EL (cell line): Measurements from ENCODE around the gene CELA2A.
"Not testable (repeated sequence)": the region's sequence is repeated elsewhere in the genome, so short reads cannot be mapped to it uniquely, and the experiment has no call there.

Experiments used
- DNase-seq: peaks from one replicate; pipeline ENCODE4 v3.0.0-alpha.2; 2016

The CELA2A gene

DNA sequence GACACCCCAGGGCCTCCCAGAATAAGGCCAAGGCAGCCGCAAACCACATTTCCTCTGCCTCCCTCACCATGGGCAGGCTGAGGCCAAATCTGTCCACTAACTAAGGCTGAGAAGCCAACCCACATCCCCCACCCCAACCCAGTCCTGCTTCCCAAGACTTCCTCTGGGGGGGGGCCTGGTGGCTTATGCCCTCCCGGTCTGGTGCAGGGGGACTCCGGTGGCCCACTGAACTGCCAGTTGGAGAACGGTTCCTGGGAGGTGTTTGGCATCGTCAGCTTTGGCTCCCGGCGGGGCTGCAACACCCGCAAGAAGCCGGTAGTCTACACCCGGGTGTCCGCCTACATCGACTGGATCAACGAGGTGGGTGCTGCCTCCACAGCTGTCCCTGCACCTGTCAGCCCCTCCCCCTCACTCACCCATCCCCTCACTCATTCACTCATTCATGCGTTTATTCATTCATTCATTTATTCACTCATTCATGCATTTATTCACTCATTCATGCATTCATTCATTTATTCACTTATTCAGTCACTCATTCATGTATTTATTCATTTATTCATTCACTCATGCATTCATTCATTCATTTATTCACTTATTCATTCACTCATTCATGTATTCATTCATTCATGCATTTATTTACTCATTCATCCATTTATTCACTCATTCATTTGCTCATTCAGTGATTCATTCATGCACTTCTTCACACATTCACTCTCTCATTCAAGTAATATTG, 11.0 kb upstream of the CELA2A start:
- DNase-seq: no peak

DNA sequence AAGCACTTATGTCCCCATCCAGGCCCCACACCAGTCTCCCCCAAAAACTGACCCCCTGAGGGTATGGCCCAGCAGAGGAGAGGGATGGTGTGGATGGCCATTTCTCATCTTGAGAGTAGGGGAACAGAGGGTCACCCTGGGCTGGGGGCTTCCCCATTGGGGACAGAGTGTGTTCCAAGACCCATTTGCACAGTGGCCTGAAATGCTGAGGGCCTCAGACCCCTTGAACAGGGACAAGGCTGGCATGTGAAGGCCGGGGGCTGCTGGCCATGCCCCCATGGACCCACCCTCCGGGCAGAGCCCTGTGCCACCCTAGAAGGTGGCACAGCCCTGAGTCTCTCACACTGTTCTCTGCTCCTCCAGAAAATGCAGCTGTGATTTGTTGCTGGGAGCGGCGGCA, 10.3 kb upstream of the CELA2A start:
- no peak for DNase-seq

DNA sequence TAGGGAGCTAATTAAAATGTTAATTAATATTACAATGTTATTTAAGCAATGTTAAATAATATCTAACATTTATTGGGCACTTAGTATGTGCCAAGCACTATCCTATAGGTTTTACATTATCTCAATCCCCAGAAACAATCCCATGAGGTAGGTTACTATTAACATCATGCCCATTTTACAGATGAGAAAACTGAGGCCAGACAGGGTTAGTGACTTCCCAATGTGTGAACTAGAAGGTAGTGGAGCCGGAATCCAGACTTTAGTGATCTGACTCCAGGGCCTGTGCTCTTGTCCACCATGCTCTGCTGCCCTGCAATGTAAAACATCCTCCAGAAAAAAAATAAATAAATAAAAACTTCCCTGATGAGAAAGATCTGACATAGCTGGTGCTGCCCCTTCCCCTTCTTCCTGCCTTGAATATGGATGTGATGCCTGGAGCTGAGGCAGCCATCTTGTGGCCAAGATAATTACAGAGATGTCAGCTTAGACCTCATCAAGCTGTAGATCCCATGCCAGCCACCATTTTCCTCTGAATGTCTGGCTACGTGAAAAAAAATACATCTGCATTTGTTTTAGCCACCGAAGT, 7.6 kb upstream of the CELA2A start:
- no peak for DNase-seq

DNA sequence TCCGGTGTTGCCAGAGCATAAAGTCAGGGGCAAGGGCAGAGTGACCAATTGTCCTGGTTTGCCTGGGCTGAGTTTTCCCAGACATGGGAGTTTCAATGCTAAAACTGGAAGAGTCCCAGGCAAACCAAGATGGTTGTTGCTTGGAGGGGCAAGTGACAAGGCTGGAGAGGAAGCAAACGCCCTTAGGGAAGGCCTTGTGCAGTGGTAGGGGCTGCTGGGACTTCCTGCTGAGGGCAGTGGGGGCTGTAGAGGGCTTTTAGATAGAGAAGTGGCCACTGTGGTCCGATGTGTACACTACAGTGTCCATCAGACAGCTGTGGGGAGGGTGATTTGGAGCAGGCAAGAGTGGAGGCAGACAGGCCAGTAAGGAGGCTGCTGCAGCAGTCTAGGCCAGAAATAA, 7.0 kb upstream of the CELA2A start:
- DNase-seq: no peak

DNA sequence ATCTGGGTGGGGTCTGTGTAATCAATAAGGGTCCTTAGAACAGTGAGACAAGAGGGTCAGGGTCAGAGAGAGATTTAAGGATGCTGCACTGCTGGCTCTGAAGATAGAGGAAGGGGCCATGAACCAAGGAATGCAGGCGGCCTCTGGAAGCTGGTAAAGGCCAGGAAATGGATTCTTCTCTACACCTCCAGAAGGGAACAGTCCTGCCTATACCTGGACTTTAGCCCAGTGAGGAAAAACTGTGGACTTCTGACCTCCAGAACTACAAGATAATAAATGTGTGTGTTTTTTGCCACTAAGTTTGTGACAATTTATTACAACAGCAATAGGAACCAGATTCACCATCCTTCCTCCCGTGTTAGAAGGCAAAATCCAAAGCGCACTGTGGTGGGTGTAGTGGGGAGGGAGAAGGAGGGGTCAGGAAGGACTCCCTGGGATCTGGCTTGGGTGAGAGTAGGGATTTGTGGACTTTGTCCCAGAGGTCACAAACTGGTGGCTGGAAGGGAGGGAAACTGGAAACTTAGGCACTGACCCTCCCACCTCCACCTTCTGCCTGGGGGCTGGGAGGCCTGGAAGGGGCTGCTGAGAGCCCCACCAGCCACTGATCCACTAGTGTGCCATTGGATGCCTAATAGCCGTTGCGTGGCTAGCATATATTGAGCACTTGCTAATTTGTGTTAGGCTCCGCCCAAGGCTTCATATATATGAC, 5.4 kb upstream of the CELA2A start:
- DNase-seq: no peak

DNA sequence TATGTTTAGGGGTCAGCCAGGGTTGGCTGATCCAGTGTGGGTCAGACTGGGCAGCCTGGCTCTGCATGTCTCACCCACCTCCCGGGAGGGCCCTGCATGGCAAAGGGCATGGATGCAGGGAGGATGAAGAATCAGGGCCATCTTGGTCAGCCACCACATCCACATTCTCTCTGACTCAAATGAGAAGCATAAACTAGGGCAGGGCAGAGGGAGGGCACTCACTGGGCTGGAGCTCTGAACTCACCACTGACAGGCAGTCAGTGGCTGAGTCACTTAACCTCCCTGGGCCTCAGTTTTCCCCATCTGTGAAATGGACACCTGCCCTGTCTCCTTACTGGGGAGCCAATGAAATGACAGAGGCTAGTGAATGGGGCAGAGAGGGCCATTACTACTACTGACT, 4.3 kb upstream of the CELA2A start:
- DNase-seq: peak; percentile 19

DNA sequence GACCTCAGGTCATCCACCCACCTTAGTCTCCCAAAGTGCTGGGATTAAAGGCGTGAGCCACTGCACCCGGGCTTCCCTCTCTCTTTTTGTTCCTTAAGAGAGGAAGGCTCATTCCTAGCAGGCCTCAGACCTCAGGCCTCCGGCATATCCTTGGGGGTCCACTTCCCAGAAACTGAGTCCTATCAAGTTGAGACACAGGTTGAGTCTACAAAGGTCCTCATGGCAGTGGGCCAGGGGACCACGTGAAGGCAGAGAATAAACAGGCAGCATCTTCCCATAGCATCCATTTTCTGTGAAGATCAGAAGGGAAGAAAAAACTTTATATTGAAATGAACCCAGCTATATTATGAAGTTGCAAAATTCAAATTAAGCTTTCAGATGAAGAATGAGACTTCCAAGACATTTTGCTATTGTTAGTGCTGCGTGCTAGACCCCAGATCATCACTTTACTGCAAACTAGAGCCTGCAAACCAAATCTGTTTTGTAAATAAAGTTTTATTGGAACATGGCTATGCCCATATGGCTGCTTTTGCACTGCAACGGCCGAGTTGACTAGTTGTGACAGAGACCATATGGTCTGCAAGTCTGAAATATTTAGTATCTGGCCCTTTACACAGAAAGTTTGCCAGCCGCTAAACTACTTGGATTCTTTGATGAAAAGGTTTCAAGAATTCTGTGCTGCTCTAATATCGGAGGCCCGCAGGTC, 3.5 kb upstream of the CELA2A start:
- no peak for DNase-seq

DNA sequence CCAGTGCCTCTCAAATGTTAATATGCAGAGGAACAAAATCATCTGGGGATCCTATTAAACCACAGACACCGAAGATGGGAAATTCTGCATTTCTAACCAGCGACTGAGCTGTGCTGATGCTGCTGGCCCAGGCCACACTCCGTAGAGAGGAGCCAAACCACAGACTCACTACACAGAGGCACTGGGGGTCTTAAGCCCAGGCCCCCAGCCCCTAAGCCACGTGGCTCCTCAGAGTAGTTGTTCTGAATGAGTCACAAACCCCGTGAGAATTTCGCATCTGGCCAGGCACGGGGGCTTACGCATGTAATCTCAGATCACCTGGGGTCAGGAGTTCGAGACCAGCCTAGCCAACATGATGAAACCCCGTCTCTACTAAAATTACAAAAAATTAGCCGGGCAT, 2.8 kb upstream of the CELA2A start:
- DNase-seq: peak; percentile 18

DNA sequence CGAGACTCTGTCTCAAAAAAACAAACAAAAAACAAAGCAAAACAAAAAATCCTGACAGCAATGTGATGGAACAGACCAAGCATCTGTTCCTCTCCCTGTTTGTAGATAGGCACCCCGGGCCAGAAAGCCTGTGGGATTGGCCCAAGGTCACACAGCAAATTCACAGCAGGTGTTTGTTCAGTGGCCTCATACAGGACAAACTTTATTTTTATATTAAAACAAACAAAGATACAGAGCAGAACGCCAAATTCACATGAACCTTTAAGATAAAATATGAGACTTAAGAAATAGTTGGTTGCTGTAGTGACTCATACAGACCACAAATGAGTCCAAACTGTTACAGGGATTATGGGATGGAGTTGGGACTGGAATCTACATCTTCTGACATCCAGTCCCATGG, 2.3 kb upstream of the CELA2A start:
- DNase-seq: peak; percentile 59

DNA sequence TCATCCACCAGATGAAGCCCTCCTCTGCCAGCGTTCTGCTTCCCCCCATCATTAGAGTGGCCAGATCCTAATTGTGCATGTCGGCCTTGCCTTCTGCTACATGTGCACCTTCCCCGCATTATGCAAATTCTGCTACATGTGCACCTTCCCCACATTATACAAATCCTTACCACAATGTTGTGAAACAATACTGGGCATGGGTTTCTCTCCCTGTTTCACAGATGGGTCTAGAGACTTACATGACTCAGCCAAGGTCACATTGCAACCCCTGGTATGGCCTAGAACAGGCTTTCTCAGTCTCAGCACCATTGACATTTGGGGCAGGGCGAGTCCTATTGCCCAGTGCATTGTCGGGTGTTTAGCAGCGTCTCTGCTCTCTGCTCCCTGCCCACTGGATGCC, 1.0 kb upstream of the CELA2A start:
- peak; percentile 33 for DNase-seq

DNA sequence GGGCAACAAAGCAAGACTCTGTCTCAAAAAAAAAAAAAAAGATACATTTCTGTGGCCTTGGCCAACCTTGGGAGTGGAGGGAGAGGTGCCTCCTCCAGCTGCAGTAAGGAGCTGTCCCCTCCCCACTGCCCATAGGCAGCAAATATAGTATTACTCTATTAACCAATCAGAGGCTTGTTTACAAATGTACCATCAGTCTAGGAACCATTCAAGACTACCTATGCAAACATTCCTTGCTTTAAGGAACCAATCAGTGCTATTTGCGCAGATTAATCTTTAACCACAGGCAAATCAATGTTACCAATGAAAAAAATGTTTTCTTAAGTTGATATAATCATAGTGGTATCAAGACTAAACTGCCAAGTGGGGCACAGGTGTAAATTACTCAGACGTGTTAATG, 1.1 kb downstream of the CELA2A start:
- DNase-seq: no peak

DNA sequence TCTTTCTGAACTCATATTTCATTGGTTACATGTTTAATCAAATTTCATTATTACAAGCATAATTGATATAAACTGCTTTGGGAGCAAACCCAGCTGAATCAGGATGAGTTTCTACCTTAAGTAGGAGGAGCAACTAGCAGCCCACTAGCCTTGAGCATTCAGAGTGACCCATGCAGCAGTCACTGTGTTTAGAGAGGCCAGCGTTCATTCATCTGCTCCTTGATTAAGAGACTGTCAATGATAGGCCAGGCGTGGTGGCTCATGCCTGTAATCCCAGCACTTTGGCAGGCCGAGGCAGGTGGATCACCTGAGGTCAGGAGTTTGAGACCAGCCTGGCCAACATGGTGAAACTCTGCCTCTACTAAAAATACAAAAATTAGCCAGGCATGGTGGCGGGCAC, 1.9 kb downstream of the CELA2A start:
- not testable (repeated sequence) for DNase-seq

DNA sequence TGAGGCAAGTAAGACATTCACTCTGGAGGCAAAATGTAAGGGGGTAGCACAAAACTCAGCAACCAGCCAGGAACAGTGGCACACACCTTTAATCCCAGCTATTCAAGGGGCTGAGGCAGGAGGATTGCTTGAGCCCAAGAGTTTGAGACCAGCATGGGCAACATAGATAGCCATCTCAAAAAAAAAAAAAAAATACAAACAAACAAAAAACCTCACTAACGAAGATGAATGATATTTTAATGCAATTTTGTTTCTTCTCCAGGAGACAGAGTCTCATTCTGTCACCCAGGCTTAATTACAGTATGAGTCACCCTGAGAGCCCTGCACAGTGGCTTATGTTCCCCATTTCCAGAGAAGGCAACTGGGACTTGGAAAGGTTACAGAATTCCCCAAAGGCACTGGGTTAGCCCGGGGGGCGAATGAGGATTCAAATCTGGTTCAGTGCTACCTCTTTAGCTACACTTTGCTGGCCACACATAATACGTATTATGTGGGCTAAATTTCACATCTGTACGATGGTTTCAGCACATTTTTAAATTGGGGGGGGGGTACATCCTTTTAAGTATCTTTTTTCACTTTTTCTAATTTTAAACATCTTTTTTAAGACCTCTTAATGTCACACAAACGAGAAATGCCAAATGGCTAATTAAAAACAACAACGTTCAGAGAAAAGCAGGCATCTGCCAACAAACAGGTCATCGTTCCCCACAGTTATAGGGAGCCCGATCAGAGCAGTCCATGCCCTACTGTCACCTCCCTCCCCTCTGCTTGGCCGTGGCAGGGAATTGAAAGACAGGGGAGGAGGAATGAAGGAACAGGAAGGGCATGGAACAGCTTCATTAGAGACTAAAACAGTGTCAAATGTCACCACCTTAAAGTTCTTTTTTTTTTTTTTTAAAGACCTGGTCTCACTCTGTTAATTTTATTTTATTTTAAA, 3.5 kb downstream of the CELA2A start:
- peak; percentile 66 for DNase-seq

DNA sequence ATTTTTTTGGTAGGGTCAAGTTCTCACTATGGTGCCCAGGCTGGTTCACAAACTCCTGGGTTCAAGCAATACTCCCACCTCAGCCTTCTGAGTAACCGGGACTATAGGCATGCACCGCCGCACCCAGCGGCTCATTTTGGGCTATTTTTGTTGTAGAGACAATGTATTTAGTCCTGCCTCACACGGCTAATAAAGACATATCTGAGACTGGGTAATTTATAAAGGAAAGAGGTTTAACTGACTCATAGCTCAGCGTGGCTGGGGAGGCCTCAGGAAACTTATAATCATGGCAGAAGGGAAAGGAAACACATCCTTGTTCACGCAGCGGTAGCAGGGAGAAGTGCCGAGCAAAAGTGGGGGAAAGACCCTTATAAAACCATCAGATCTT, 4.2 kb downstream of the CELA2A start:
- DNase-seq: no peak

DNA sequence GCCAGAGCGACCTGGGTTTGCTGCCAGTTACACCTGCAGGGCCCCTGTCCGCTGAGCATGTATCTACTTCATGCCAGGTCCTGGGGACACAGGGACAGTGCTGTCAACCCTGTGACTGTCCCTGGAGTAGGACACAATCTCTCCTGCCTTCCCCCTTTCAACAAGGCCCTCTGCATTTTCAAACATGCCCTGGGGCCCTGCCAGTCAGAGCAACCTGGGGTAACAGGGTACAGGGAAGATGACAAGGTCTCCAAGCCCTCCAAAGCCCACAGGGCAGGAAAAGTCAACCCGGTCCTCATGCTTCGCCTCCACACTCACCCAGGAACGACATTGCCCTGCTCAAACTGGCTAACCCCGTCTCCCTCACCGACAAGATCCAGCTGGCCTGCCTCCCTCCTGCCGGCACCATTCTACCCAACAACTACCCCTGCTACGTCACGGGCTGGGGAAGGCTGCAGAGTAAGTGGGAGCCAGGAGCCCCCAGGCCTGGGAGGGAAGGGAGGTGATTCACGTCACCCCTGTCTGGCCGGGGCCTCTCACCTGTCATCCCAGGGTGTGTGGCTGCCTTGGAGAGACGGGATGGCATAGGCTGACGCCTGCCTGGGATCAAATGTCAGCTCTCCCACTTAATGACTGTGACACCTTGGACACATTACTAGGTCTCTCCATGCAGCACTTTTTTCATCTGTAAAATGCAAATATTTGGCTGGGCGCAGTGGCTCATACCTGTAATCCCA, 6.7 kb downstream of the CELA2A start:
- DNase-seq: not testable (repeated sequence)

DNA sequence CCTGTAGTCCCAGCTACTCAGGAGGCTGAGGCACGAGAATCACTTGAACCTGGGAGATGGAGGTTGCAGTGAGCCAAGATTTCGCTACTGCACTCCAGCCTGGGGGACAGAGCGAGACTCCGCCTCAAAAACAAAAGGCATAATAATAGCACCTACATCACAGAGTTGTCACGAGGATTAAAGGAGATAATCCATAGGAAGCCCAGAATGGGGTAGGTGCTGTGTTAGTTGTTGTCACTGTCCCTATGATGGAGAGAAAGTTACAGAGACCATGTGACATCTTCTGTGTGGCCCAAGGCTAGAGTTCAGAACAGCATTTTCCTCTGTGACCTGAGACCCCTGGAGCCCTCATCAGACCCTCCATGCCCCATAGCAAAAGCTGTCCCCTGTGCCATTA, 7.4 kb downstream of the CELA2A start:
- not testable (repeated sequence) for DNase-seq

DNA sequence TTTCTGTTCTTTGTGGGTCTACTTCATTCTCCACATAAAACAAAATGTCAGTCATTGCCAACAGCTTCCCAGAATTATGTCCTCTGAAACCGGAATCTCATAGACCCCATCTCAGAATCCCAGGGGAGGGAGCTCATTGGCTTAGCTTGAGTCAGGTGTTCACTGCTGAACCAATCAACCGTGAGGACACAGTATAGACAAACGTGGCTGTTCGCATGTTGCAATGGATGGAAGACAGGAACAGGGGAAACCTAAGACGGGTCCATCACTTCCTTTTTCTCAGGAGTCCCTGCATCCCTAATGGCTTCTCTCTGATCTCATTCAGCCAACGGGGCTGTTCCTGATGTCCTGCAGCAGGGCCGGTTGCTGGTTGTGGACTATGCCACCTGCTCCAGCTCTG, 9.1 kb downstream of the CELA2A start:
- no peak for DNase-seq

DNA sequence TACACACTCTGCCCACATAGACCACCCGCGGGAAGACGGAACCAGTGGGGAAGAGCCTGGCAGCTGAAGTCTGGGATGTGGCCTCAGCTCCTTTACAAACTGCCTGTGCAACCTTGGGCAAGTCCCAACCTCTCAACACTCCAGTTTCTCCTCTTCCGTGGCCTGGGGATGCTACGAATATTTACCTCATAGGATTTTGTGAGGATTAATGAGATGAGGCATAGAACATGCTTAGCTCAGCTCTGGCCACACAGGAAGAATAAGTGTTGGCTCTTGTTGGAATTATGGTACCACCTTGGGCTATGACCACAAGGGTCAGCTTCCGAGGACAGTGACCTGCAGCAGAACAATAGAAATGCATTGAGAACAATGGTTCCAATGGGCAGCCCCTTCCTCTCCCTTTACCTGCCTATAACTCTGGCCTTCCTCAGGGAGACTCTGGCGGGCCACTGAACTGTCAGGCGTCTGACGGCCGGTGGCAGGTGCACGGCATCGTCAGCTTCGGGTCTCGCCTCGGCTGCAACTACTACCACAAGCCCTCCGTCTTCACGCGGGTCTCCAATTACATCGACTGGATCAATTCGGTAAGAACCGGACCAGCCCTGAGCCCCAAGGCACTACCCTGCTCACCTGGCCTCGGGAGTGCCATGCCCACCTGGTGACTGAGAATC, 10.6 kb downstream of the CELA2A start:
- not testable (repeated sequence) for DNase-seq

DNA sequence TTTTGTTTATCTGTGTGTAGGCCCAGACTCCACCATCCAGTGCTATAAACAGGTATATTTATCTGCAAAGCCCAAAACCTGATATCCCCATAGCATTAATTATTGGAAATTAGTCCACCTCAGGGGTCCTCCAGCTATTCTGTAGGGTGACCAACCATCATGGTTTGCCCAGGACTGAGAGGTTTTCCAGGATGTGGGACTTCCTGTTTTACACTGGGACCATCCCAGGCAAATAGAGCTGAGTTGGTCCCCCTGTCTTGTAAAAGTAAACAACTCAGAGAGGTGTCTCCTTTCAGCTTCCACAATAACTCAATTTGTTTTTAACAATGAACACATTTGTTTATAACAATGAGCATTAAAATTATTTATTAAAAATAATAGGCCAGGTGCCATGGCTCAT, 11.6 kb downstream of the CELA2A start:
- no peak for DNase-seq

DNA sequence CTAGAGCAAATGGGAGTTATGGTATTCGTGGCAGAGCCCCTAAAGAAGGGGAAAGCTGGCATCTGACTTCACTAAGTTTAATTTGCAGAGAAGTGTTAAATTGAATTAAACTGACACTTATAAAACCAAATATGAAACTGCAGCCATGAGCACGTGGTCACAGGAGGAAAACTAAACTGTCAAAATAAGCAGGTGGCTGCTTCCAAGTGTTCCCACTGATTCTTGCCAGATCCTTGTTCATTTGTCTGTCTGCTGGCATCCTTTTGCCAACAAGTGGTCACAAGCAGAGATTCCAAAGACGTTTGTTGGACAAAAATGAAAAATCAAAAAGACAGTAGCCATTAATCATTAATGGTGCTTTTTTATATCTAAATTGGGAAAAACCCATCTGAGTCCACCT, 12.8 kb downstream of the CELA2A start:
- no peak for DNase-seq

DNA sequence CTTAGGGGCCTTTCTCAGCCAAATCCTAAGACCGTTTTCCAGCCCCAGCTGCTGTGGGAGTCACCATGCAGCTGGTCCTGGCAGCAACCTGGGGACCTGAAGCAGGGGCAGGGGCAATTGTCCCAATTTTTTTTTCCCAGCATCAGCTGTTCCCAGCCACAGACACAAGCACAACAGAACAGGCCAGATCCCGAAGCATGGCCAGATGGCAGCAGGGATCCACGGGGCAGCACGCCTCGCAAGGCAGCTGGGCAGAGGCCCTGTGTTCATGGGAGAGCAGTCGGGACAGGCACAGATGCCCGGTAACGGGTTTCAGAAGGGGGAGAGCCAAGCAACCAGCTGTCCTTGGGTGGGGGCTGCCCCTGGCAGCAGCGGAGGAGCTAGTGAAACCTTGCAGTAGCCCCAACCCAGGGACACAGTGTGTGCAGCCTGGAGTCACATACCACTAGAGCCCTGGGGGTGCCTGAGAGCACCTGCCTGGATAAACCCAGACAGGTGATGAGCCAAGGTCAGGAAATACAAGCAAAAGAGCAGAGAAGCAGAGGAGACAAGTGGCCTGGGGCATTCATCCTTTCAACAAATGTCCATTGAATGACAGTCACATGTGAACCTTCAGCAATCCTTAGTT, 13.4 kb downstream of the CELA2A start:
- DNase-seq: not testable (repeated sequence)
